ENCODE data around the gene C10orf53.

The C10orf53 gene

DNA sequence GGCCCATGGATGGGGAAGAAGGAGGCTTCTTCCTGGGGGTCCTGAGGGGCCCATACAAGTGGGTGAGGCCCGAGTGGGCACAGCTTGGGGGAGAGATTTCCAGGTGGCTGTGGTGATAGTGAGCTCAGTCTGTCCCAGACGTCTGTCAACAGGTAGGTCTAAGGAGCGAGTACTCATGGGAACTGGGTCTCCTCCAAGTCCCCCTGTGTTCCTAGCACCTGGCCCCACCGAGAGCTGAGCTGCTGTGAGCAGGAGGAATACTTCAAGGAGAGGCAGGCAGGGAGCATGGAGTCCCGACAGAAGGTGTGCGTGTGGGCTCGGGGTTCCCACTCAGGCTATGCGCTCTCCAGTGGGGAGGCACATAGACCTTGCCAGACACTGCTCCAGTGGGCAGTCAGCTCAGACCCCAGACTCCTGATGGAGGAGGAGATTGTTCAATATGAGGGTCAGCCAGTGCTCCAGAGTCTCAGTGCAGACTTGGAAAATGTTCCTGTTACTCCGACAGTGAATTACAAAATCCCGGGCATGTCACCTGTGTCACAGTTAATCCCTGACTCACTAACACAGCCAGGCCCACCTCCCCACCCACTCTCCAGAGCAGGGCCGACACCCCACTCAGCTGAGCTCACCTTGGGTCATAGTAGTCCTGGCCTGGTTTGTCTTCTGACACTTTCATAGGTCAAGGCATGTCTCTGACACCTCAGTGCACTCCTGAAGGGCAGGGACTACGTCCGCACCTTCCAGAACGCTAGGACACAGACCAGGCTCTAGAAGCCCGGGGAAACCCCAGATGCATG lies 28.2 kb upstream of the C10orf53 start:
- H4K20me1 ChIP-seq, result no peaks in the 10 kb centered on the region
- H3K27me3 ChIP-seq, result no peaks in the 10 kb centered on the region
- H3K4me3 ChIP-seq, result no peak overlapping the region; a peak in 2 of 20 replicates
- peak overlapping the region in 4 of 11 experiments; percentile 11 to 80 (median 70); a peak in 3 of 22 replicates for H3K9ac ChIP-seq
- H3K4me1 ChIP-seq, result peaks cover 40 to 95% (median 79%) of the 10 kb centered on the region in 10 experiments
- TF ChIP-seq Cebpa-rat (IDR thresholded peaks at IDR 0.05), result no peak
- H3K4me2 ChIP-seq, result peak overlapping the region in 9 of 11 experiments; percentile 66 to 93 (median 90); a peak in 18 of 22 replicates
- no peaks in the 10 kb centered on the region for H3K36me3 ChIP-seq
- peaks cover 0 to 1% (median 0%) of the 10 kb centered on the region in 11 experiments; a peak in 1 of 22 replicates for H3K9me3 ChIP-seq (replicated peaks in 1 of 11)
- peak overlapping the region in 8 of 11 experiments; percentile 15 to 95 (median 81); a peak in 11 of 22 replicates for H3K27ac ChIP-seq

DNA sequence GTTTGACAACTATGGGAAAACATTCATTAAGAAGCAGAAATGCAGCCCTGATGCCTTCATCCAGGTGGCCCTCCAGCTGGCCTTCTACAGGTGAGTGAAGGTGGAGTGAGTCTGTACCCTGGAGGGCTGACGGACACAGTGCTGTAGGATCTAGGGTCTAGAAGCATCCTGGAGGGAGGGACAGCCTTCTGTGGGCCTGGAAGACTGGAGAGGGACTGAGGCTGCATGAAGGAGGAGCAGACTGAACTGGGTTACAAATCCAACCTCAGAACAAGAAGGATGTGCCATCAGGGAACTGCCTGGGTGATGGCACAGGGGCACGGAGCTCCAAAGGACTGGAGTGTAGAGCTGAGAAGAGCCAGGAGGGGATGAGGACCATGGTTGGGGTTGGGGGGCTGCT lies 27.5 kb upstream of the C10orf53 start:
- Histone ChIP-seq H3K27me3 (no peaks in the 10 kb centered on the region), H3K4me2 (peak overlapping the region in 8 of 11 experiments; percentile 10 to 93 (median 90); a peak in 10 of 22 replicates), H3K4me3 (no peak overlapping the region), H3K4me1 (peaks cover 40 to 95% (median 79%) of the 10 kb centered on the region in 10 experiments), H3K36me3 (no peaks in the 10 kb centered on the region), H3K9ac (no peak overlapping the region), H3K27ac (peak overlapping the region in 2 of 11 experiments; percentile 89 to 95; a peak in 1 of 22 replicates), H3K9me3 (replicated peaks in 1 of 11) (peaks cover 0 to 6% (median 0%) of the 10 kb centered on the region in 11 experiments; a peak in 6 of 22 replicates), H4K20me1 (no peaks in the 10 kb centered on the region)
- no peak for TF ChIP-seq Cebpa-rat (IDR thresholded peaks at IDR 0.05)

DNA sequence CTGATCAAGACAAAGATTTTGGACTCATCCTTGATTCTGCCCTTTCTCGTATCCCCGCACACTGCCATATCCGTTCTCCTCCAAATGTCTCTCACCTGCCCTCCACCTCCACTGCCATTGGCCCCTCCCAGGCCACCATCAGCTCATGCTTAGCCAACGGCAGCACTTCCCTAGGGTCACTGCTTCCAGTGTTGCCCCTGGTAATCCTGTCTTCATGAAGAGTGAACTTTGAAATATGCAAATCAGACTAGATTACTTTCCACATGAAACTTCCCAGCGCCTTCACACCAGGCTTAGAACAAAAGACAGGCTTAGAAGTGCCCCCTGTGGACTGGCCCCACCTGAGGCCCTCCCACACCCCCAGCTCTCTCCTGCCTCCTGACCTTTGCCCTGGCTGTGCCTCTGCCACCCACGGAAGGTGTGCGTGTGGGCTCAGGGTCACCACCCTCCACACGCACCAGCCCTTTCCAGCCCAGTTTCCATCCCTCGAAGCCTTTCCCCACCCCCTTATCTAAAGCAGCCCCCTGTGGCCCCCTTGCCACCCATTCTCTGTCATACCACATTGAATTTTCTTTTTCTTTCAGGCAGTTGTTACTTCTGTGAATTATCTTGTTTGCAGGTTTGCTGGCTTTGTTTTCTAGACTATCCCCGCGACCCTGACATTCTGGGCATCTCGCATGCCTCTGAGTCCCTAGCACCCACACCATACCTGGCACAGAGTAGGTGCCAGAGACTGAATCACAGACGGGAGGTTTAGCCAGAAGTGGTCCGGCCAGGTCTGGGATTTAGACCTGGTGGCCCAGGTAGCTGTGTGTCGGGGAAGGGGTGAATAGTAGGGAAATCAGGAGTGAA lies 26.8 kb upstream of the C10orf53 start:
- peak overlapping the region in 7 of 11 experiments; percentile 22 to 93 (median 90); a peak in 10 of 22 replicates for H3K4me2 ChIP-seq
- H3K9ac ChIP-seq, result no peak overlapping the region
- H3K36me3 ChIP-seq, result no peaks in the 10 kb centered on the region
- no peaks in the 10 kb centered on the region for H3K27me3 ChIP-seq
- peaks cover 0 to 13% (median 7%) of the 10 kb centered on the region in 11 experiments; a peak in 18 of 22 replicates for H3K9me3 ChIP-seq (replicated peaks in 1 of 11)
- H3K4me1 ChIP-seq, result peaks cover 40 to 94% (median 74%) of the 10 kb centered on the region in 10 experiments
- H3K4me3 ChIP-seq, result no peak overlapping the region
- TF ChIP-seq Cebpa-rat (IDR thresholded peaks at IDR 0.05), result no peak
- H4K20me1 ChIP-seq, result no peaks in the 10 kb centered on the region
- no peak overlapping the region for H3K27ac ChIP-seq

DNA sequence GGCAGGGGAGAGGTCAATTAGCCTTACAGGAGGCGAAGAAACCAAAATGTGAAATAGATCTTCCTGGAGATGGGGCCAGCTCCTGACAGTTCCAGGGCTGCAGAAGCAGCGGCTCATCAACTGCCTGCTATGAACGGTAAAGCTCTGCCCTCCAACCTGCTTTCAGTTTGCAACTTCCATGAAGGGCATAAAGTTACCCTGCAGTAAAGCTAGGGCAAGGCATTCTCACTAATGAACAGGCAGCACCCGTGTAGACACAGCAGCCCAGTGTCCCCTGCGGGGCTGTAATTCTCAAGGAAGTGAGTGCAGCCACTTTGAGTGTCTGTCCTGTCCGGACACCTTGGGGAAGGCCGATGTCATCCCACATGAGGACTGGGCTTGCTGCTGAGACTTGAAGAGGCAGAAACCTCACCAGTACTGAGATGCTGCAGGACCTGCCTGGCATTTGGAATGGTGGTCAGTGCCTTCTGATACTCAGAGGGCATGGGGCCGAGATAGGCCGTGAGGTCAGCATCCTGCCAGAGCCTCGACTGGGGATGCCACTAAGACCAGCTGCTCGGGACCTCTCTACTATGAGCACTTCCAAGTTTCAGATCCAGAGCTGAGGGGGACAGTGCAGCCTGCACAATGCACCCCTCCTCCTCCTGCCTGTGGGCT lies 26.1 kb upstream of the C10orf53 start:
- H3K4me3 ChIP-seq, result no peak overlapping the region
- H3K4me2 ChIP-seq, result peak overlapping the region in 3 of 11 experiments; percentile 90 to 91 (median 90); a peak in 7 of 22 replicates
- H3K9me3 ChIP-seq (replicated peaks in 1 of 11), result peaks cover 5 to 21% (median 15%) of the 10 kb centered on the region in 11 experiments
- no peaks in the 10 kb centered on the region for H4K20me1 ChIP-seq
- TF ChIP-seq Cebpa-rat (IDR thresholded peaks at IDR 0.05), result no peak
- no peaks in the 10 kb centered on the region for H3K36me3 ChIP-seq
- no peaks in the 10 kb centered on the region for H3K27me3 ChIP-seq
- no peak overlapping the region for H3K27ac ChIP-seq
- peaks cover 35 to 86% (median 67%) of the 10 kb centered on the region in 10 experiments for H3K4me1 ChIP-seq
- no peak overlapping the region for H3K9ac ChIP-seq

DNA sequence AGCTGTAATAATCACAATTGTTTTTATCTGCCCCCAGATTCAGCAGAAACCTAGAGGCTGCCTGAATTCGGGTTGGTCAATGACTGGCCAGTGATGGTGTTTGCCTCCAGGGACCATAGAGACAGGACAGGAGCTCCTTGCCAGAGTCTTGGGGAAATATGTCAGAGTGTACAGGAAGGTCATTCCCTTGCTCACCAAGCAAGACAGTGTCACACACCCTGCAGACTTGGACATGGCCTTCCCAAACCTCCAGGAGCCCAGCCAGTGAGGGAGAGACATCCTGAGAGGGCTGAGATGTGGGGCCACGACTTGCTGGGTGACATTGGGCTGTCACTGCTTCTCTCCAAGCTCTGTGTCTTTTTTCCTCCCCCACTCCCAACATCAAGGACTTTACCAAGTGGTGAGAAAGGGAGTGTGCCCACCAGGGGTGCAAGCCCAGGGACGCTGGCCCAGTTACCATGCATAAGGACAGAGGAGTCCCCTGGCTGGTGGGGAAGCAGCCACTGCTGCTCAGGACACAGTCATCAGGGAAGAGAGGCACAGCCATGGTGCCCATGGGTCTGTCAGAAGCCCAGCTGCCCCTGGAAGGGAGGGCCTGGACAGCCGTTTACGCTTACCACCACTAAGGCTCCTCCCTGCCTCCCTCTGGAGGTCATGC lies 25.3 kb upstream of the C10orf53 start:
- H3K36me3 ChIP-seq, result no peaks in the 10 kb centered on the region
- no peaks in the 10 kb centered on the region for H3K27me3 ChIP-seq
- peaks cover 27 to 79% (median 59%) of the 10 kb centered on the region in 10 experiments for H3K4me1 ChIP-seq
- no peak overlapping the region for H3K27ac ChIP-seq
- TF ChIP-seq Cebpa-rat (IDR thresholded peaks at IDR 0.05), result no peak
- H3K9me3 ChIP-seq (replicated peaks in 1 of 11), result peaks cover 12 to 28% (median 22%) of the 10 kb centered on the region in 11 experiments
- H4K20me1 ChIP-seq, result no peaks in the 10 kb centered on the region
- no peak overlapping the region for H3K9ac ChIP-seq
- peak overlapping the region in 2 of 11 experiments; percentile 90 to 91; a peak in 2 of 22 replicates for H3K4me2 ChIP-seq
- no peak overlapping the region for H3K4me3 ChIP-seq

DNA sequence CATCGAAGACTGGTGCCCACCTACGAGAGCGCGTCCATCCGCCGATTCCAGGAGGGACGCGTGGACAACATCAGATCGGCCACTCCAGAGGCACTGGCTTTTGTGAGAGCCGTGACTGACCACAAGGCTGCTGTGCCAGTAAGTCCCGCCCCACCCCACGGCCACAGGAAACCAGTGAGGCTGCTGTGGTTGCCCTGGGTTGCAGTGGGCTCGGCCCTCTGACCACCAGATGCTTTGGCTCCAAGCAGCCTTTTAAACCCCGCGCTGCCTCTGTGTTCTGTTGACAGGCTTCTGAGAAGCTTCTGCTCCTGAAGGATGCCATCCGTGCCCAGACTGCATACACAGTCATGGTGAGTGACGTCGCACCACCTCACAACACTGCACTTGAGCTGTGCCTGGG lies 24.4 kb upstream of the C10orf53 start:
- Histone ChIP-seq H3K9ac (no peak overlapping the region), H3K4me2 (peak overlapping the region in 9 of 11 experiments; percentile 11 to 32 (median 20); a peak in 10 of 22 replicates), H3K9me3 (replicated peaks in 1 of 11) (peaks cover 19 to 37% (median 31%) of the 10 kb centered on the region in 11 experiments), H3K27ac (no peak overlapping the region), H3K36me3 (no peaks in the 10 kb centered on the region), H3K27me3 (no peaks in the 10 kb centered on the region), H3K4me3 (no peak overlapping the region), H3K4me1 (peaks cover 18 to 70% (median 50%) of the 10 kb centered on the region in 10 experiments), H4K20me1 (no peaks in the 10 kb centered on the region)
- no peak for TF ChIP-seq Cebpa-rat (IDR thresholded peaks at IDR 0.05)

DNA sequence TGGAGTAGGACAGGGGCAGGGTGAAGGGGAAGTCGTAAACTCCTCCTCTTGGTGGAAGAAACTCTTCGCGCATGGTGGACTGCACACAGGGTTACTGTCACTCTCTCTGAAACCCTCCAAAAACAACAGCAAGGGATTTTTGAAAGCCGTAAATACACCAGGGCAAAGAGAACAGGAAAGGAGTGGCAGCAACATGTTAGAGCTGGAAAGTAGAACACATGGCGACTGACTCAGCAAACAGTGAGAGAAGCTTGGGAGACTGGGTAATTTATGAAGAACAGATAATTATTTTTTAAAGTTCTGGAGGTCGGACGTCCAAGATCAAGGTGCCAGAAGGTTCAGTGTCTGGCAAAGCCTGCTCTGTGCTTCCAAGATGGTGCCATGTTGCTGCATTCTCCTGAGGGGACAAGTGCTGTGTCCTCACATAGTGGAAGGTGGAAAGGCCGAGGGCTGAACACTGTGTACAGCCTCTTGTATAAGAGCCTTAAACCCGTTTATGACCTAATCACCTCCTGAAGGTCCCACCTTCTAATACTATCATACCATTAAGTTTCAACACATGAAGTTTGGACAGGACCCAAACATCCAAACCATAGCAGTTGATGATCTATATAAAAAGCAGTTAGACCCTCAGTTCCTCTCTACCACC lies 22.5 kb upstream of the C10orf53 start:
- Histone ChIP-seq H3K9ac (no peak overlapping the region), H3K4me2 (peak overlapping the region; percentile 7 to 60 (median 35); a peak in 18 of 22 replicates), H3K4me1 (peaks cover 9 to 51% (median 31%) of the 10 kb centered on the region in 10 experiments; a peak in 17 of 20 replicates), H3K27me3 (no peaks in the 10 kb centered on the region), H3K27ac (no peak overlapping the region), H3K9me3 (replicated peaks in 1 of 11) (peaks cover 19 to 44% (median 34%) of the 10 kb centered on the region in 11 experiments), H4K20me1 (no peaks in the 10 kb centered on the region), H3K36me3 (no peaks in the 10 kb centered on the region), H3K4me3 (no peak overlapping the region)
- no peak for TF ChIP-seq Cebpa-rat (IDR thresholded peaks at IDR 0.05)
